ENCODE measurements around the gene PELI1.

Gene PELI1

GRCh38 chr2:64153811-64154210, 9.6 kb upstream of the PELI1 start:
- DNase-seq (ENCODE audit: low read depth): no peak

- DNase-seq (ENCODE audit: low read depth): no peak
These were observed 7.3 kb upstream of the PELI1 start for GRCh38 chr2:64151476-64151875.

DNA sequence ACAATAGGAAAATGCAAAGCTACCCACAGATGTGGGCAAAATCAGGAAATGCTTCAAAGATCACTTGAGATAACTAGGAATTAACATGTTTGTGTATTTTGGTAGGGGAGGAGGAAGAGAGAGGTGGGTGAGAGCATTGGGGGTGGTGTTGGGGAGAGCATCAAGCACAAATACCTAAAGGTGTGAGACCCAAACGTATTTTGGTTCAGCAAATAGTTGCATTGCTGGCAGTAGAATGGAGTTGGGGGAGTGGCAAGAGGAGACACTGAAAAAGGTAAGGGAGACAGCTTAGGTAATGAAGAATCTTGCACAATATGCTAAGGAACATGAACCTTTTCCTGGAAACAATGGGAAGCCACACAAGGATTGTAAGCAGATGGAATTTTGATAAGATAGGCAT, 1.5 kb upstream of the PELI1 start:
- no peak for DNase-seq (ENCODE audit: low read depth)

- DNase-seq (ENCODE audit: low read depth): no peak
These were observed 899 bp upstream of the PELI1 start for GRCh38 chr2:64145119-64145518.

DNA sequence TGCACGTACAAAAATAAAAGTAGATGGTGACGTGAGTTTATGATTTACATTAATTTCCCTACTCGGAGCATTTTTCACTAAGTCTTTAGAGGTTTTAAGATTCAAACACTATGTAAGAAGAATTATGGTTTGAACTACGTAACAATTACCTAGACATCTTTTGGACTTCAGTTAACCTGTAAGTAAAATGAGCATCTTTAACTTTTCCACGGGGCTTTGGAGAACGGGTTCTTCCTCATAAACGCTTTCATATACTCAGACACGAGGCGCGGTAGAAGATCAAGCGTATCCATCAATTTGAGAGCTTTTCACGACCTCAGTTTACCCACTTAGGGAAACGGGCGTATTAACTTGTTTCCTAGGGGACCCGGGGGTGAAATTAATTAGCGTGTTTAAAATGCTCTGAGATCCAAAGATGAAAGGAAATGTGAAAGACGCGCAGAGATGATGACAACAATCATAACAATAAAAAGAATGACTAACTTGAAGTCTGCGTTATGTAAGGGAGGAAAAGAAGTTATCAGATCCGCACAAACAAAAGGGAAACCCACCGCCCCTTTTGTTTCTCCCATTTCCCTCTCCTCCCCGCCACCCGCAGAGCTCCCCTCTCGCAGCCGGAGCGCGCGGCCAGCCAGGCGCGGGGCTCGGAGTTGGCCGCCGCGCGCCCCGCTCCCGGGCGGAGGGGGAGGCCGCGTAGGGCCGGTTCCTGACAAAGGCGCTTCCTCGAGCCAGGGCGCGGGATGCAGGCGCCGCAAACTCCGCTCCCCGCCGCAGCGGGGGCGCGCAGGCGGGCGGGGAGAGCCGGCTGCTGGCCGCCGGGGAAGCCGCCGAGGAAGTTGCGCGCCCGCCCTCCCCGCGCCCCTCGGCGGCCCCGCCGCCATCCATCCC, 807 bp downstream of the PELI1 start:
- no peak for DNase-seq (ENCODE audit: low read depth)

- DNase-seq (ENCODE audit: low read depth): no peak
These were observed 1.5 kb downstream of the PELI1 start for GRCh38 chr2:64142741-64143168.

DNA sequence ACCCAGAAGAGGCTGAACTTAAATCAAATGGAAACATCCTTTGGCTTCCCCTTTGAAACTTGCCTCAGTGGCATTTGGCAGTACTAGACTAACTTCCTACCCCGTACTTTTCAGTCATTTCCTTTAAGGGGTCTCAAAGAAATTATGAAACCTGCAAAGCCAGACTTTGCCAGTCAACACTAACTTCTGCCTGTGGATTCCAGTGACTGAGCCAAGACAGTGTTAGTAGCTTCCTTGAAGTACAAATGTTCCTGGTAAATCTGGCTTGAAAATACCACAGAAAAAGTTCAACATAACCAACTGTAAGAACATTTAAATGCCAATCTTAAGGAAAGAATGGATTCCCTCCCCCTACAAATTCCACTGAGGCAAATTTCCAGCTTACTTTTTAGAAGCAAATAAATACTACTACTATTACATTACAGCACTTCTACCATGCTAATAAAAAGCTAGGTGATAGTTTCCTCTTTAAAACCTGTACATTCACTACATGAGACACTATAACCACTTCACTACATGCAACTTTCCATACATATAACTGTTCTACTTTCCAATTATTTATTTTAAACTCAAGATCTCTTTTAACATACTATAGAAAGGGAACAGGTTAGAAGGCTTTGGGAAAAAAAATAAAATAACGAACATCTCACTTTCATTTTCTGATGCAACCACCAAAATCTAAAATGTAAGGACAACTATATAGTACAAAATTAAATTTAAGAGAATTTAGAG, 2.4 kb downstream of the PELI1 start:
- DNase-seq (ENCODE audit: low read depth): no peak

GRCh38 chr2:64140665-64141200, 3.5 kb downstream of the PELI1 start:
- no peak for DNase-seq (ENCODE audit: low read depth)

DNA sequence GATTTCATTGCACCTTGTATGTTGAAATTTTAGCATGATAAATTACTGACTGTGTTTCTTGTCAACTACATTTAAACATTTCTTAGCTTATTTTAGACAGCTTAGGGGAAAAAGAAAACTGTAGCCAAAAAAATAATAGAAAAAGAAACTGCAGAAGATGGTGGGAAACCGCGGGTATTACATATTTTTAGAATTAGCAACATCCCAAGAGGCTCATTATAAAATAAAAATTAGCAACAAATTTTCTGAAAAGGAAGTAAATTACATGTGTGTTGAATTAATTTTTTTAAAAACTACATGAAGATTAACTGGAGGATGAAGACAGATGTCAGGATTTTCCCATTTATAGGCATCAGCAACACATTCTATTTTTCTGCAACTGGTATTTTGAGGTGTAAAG, 4.3 kb downstream of the PELI1 start:
- no peak for DNase-seq (ENCODE audit: low read depth)

DNA sequence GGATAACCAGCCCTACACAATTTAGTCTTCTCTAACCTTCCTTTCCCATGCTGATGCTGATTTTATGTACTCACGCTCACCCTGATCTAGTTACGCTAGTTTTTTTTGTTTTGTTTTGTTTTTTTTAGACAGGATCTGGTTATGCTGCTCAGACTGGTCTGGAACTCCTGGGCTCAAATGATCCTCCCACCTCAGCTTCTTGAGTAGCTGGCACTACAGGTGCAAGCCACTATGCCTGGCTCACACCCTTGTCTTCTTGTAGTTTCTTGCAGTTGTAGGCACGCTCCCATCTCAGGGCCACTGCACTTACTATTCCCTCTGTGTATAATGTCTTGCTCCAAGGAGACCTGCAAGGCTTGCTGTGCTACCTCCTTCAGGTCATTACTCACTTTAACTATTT, 6.2 kb downstream of the PELI1 start:
- DNase-seq (ENCODE audit: low read depth): no peak

- no peak for DNase-seq (ENCODE audit: low read depth)
These were observed 6.7 kb downstream of the PELI1 start for GRCh38 chr2:64137567-64137966.

DNA sequence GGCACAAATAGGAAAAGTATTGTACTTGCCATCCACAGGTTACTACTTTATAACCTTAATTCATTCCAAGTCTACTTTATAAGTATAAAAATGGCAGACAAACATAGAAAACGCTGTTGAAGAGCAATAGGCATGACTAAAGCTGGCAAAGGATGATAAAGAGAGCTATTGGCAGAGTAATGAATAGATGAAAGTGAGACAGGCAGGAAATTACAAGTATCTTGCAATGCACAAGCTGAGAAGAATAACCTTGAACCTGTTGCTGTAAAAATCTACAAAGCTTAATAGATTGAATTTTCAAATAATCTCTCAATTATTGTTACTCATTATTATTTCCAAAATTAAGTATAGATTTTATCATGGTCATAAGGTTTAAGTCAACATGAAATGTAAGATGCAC, 8.8 kb downstream of the PELI1 start:
- no peak for DNase-seq (ENCODE audit: low read depth)

DNA sequence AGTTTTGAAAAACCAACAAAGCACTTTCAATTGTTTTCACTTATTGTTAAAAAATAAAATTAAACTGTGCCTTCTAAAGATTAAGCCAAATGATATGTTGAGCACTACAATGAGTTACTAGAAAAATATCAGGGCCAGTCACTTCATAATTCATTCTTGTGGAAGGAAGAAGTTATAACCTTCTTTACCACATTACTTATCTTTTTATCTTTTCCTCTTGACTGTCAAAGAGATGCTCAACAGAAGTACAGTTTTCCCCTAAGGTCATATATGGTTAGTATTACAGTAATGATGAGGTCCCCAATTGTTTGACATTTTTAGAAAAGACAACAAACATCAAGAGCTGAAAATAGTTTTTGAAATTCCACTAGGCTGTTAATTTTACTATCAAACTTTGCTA, 9.4 kb downstream of the PELI1 start:
- DNase-seq (ENCODE audit: low read depth): no peak

DNA sequence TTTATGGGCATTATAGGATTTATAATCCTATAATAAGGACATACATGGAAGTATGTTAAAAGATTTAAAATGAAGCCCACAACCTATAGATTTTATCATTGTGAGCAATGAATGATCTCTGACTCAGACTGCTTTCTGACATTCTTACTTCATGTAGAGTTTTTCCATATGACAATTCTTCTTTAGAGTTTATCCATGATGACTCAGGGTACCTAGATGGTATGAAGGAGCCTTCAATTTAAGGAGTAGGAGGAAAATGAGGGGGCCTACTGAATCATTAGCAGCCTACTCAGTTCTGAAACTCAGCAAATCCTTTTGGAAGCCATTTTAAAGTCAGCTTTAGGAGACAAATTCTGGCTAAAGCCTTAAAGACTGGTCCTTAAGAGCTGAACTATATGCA, 10.4 kb downstream of the PELI1 start:
- DNase-seq (ENCODE audit: low read depth): no peak

- DNase-seq (ENCODE audit: low read depth): no peak
These were observed 10.9 kb downstream of the PELI1 start for GRCh38 chr2:64133354-64133753.

- no peak for DNase-seq (ENCODE audit: low read depth)
These were observed 13.9 kb downstream of the PELI1 start for GRCh38 chr2:64130333-64130732.

GRCh38 chr2:64128943-64129391, 15.3 kb downstream of the PELI1 start:
- DNase-seq (ENCODE audit: low read depth): no peak

GRCh38 chr2:64128406-64128805, 15.8 kb downstream of the PELI1 start:
- DNase-seq (ENCODE audit: low read depth): no peak

DNA sequence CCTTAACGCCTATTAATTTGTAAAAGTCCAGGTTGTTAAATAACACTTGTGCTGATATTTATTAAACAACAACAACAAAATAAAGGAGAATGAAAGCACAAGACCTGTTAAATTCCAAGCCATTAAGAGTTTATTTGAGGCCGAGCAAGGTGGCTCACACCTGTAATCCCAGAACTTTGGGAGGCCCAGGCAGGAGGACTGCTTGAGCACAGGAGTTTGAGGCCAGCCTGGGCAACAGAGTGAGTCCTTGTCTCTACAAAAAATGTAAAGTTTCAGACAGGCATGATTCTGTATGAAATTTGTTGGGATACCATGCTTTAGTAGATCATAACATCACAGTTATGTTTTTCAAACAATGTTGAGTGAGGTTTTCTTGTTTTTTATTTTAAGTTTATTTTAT, 17.1 kb downstream of the PELI1 start:
- DNase-seq (ENCODE audit: low read depth): no peak

DNA sequence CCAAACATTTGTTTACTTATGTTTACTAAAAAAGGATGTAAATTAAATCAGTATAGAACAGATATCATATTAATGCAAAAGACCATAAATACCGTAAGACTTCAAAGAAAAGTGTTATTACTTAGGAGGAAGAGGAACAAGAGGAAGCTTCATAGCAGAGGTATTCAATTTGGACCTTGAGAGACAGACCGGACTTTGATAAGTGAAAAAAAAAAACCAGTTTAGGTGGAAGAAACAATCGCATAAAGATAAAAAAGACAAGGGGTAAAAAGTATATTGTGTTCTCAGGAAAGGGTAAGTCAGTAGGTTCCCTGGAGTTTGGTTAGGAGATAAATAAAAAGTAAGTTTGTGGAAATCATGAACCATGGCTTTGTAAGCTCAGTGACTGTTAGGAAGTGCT, 17.6 kb downstream of the PELI1 start:
- DNase-seq (ENCODE audit: low read depth): no peak

- no peak for DNase-seq (ENCODE audit: low read depth)
These were observed 19.6 kb downstream of the PELI1 start for GRCh38 chr2:64124571-64124970.

- DNase-seq (ENCODE audit: low read depth): no peak
These were observed 20.1 kb downstream of the PELI1 start for GRCh38 chr2:64124168-64124567.

DNA sequence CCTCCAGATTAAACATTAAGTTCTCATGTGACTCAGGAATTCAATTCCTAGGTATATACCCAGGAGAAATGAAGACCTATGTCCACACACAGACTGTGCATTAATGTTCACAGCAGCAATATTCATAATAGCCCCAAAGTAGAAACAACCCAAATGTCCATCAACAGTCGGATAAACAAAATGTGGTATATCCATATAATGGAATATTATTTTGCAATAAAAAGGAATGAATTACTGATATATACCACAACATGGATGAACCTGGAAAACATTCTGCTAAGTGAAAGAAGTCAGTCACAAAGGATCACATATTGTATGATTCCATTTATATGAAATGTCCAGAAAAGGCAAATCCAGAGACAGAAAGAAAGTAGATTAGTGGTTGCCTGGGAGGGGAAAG, 20.5 kb downstream of the PELI1 start:
- no peak for DNase-seq (ENCODE audit: low read depth)
